EL (cell line): ENCODE measurements around the gene HAND2.
A peak's percentile ranks its signal among the peaks of the same experiment; 100 is the strongest.

Source experiments
- DNase-seq: peaks from one replicate; pipeline ENCODE4 v3.0.0-alpha.2; 2016

HAND2 gene

GRCh38 chr4:173529477-173530325 lies at the start of gene HAND2:
HAND2 (minus strand) TSS chr4:173530229; CDS start chr4:173529289, 940 bp downstream.
- peak; percentile 68 for DNase-seq

- DNase-seq = no peak
These were observed 48.9 kb upstream of the HAND2 start for GRCh38 chr4:173578956-173579355.

- no peak for DNase-seq
These were observed 47.9 kb upstream of the HAND2 start for GRCh38 chr4:173577963-173578362.

- no peak for DNase-seq
These were observed 45.6 kb upstream of the HAND2 start for GRCh38 chr4:173575482-173576152.

- DNase-seq = no peak
These were observed 43.7 kb upstream of the HAND2 start for GRCh38 chr4:173573725-173574124.

GRCh38 chr4:173573286-173573685 lies 43.3 kb upstream of the HAND2 start:
- no peak for DNase-seq

GRCh38 chr4:173572493-173573129 lies 42.6 kb upstream of the HAND2 start:
- DNase-seq = no peak

GRCh38 chr4:173571620-173572019 lies 41.6 kb upstream of the HAND2 start:
- no peak for DNase-seq

- no peak for DNase-seq
These were observed 35.3 kb upstream of the HAND2 start for GRCh38 chr4:173565281-173565680.

GRCh38 chr4:173564461-173564860 lies 34.4 kb upstream of the HAND2 start:
- DNase-seq = no peak

GRCh38 chr4:173560896-173561295 lies 30.9 kb upstream of the HAND2 start:
- DNase-seq = no peak

- DNase-seq = no peak
These were observed 26.5 kb upstream of the HAND2 start for GRCh38 chr4:173556398-173557131.

- no peak for DNase-seq
These were observed 17.9 kb upstream of the HAND2 start for GRCh38 chr4:173547889-173548288.

GRCh38 chr4:173546776-173547175 lies 16.7 kb upstream of the HAND2 start:
- no peak for DNase-seq

GRCh38 chr4:173545440-173545839 lies 15.4 kb upstream of the HAND2 start:
- no peak for DNase-seq

GRCh38 chr4:173543266-173543665 lies 13.2 kb upstream of the HAND2 start:
- DNase-seq = no peak

GRCh38 chr4:173539986-173540385 lies 10.0 kb upstream of the HAND2 start:
- no peak for DNase-seq

GRCh38 chr4:173538909-173539445 lies 8.9 kb upstream of the HAND2 start:
- no peak for DNase-seq

GRCh38 chr4:173538148-173538908 lies 8.3 kb upstream of the HAND2 start:
- DNase-seq = no peak

GRCh38 chr4:173537613-173538147 lies 7.7 kb upstream of the HAND2 start:
- DNase-seq = no peak

- DNase-seq = no peak
These were observed 6.9 kb upstream of the HAND2 start for GRCh38 chr4:173536808-173537429.
